HEK293 (cell line): Measurements from ENCODE around the gene COBL.

Experiments used
- CTCF ChIA-PET: fragments of 350-600 bp; formaldehyde crosslinking; extraction: SDS; loops from one replicate; lab custom pipeline; 2021; ENCODE audit warnings: antibody characterized with exemption; lab: Yijun Ruan, JAX
- POLR2A ChIA-PET: fragments of 300-600 bp; formaldehyde crosslinking; extraction: SDS; loops from one replicate; lab custom pipeline; 2020; ENCODE audit warnings: antibody characterized with exemption, inconsistent platforms; lab: Yijun Ruan, JAX
- H3K27ac ChIP-seq: fragments of 200-500 bp; sonication (Bioruptor generic); 2 replicates; pipeline ENCODE4 v1.5.1; 2014; ENCODE audit warnings: low read depth, low read length, control low read depth, inconsistent platforms; ENCODE audit errors: extremely low read depth
- H3K36me3 ChIP-seq, 2 experiments: fragments of 200-500 bp in 1 of 2; sonication (Bioruptor generic) in 1 of 2; 1 replicate in 1 of 2; 2 replicates in 1 of 2; pipeline ENCODE4 v1.5.1; 2014 to 2017; ENCODE audit warnings: inconsistent platforms in 2 of 2, low read length in 2 of 2; ENCODE audit not compliant: control insufficient read depth in 2 of 2, insufficient read depth in 1 of 2
- H3K4me1 ChIP-seq: fragments of 200-500 bp; sonication (Bioruptor generic); 2 replicates; pipeline ENCODE4 v1.5.1; 2014; ENCODE audit warnings: mild to moderate bottlenecking, low read length, inconsistent platforms; ENCODE audit not compliant: control insufficient read depth, insufficient read depth
- H3K4me3 ChIP-seq: 2 replicates; pipeline ENCODE4 v1.5.1; 2011; ENCODE audit warnings: low read depth, mild to moderate bottlenecking, control low read depth, low read length, moderate library complexity
- H3K9me3 ChIP-seq: fragments of 200-500 bp; sonication (Bioruptor generic); 2 replicates; pipeline ENCODE4 v1.5.1; 2014; ENCODE audit warnings: low read depth, low read length, inconsistent platforms; ENCODE audit not compliant: control insufficient read depth, insufficient read depth
- FEZF1 ChIP-seq: fragments of 450-650 bp; formaldehyde crosslinking; IDR thresholded peaks from 2 replicates; pipeline ENCODE4 v1.5.1; 2016; ENCODE audit warnings: missing biosample characterization, missing genetic modification characterization
- HOXD13 ChIP-seq: sonication (generic); formaldehyde crosslinking; IDR thresholded peaks from 2 replicates; pipeline ENCODE4 v1.8.0; 2022; ENCODE audit warnings: missing genetic modification reagents, borderline replicate concordance
- RBAK ChIP-seq: fragments of 450-650 bp; formaldehyde crosslinking; IDR thresholded peaks from 2 replicates; pipeline ENCODE4 v1.5.1; 2016; ENCODE audit warnings: missing biosample characterization, missing genetic modification characterization
- SETDB1 ChIP-seq: IDR thresholded peaks from one replicate; pipeline ENCODE4 v1.6.1; 2017; ENCODE audit warnings: mild to moderate bottlenecking, low read length, moderate library complexity, mixed read lengths; ENCODE audit not compliant: insufficient read length
- WT1 ChIP-seq: fragments of 450-650 bp; formaldehyde crosslinking; IDR thresholded peaks from 2 replicates; pipeline ENCODE4 v1.5.1; 2016; ENCODE audit warnings: missing biosample characterization, missing genetic modification characterization
- ZBTB7A ChIP-seq: fragments of 450-650 bp; formaldehyde crosslinking; IDR thresholded peaks from 2 replicates; pipeline ENCODE4 v1.5.1; 2016; ENCODE audit warnings: low read depth, missing biosample characterization, missing genetic modification characterization
- ZNF10 ChIP-seq: fragments of 450-650 bp; formaldehyde crosslinking; IDR thresholded peaks from 2 replicates; pipeline ENCODE4 v1.5.1; 2017; ENCODE audit warnings: missing biosample characterization, missing genetic modification characterization
- ZNF157 ChIP-seq: fragments of 450-650 bp; formaldehyde crosslinking; IDR thresholded peaks from 2 replicates; pipeline ENCODE4 v1.5.1; 2016; ENCODE audit warnings: missing biosample characterization, missing genetic modification characterization
- ZNF174 ChIP-seq: fragments of 450-650 bp; formaldehyde crosslinking; IDR thresholded peaks from 2 replicates; pipeline ENCODE4 v1.5.0; 2017; ENCODE audit warnings: missing biosample characterization, mild to moderate bottlenecking, missing genetic modification characterization
- ZNF24 ChIP-seq: fragments of 450-650 bp; formaldehyde crosslinking; IDR thresholded peaks from 2 replicates; pipeline ENCODE4 v1.5.1; 2016; ENCODE audit warnings: missing biosample characterization, missing genetic modification characterization
- ZNF664 ChIP-seq: fragments of 450-650 bp; formaldehyde crosslinking; IDR thresholded peaks from 2 replicates; pipeline ENCODE4 v1.5.1; 2016; ENCODE audit warnings: missing biosample characterization, missing genetic modification characterization
- ZNF76 ChIP-seq: fragments of 450-650 bp; formaldehyde crosslinking; IDR thresholded peaks from 2 replicates; pipeline ENCODE4; 2016; ENCODE audit warnings: low read depth, missing biosample characterization, missing genetic modification characterization, borderline replicate concordance
- ZNF776 ChIP-seq: fragments of 450-650 bp; formaldehyde crosslinking; IDR thresholded peaks from 2 replicates; pipeline ENCODE4 v1.5.0; 2017; ENCODE audit warnings: missing biosample characterization, missing genetic modification characterization, borderline replicate concordance
- TF ChIP-seq, protein P1 (sequence below): fragments of 450-650 bp; formaldehyde crosslinking; IDR thresholded peaks from 2 replicates; pipeline ENCODE4 v1.5.1; 2016; ENCODE audit warnings: missing biosample characterization, missing genetic modification characterization
- TF ChIP-seq, protein P2 (sequence below): fragments of 450-650 bp; formaldehyde crosslinking; IDR thresholded peaks from 2 replicates; pipeline ENCODE4 v1.5.1; 2017; ENCODE audit warnings: missing biosample characterization, mild to moderate bottlenecking, missing genetic modification characterization, moderate library complexity
- TF ChIP-seq, protein P3 (sequence below): fragments of 450-650 bp; formaldehyde crosslinking; IDR thresholded peaks from 2 replicates; pipeline ENCODE4 v1.5.1; 2016; ENCODE audit warnings: missing biosample characterization, missing genetic modification characterization, borderline replicate concordance
- TF ChIP-seq, protein P4 (sequence below): fragments of 450-650 bp; formaldehyde crosslinking; IDR thresholded peaks from 2 replicates; pipeline ENCODE4 v1.5.1; 2016; ENCODE audit warnings: missing biosample characterization, missing genetic modification characterization
- TF ChIP-seq, protein P5 (sequence below): fragments of 450-650 bp; formaldehyde crosslinking; IDR thresholded peaks from 2 replicates; pipeline ENCODE4 v1.5.1; 2016; ENCODE audit warnings: missing biosample characterization, missing genetic modification characterization
- TF ChIP-seq, protein P6 (sequence below): fragments of 450-650 bp; formaldehyde crosslinking; IDR thresholded peaks from 2 replicates; pipeline ENCODE4 v1.5.1; 2017; ENCODE audit warnings: missing biosample characterization, missing genetic modification characterization

The COBL gene

DNA sequence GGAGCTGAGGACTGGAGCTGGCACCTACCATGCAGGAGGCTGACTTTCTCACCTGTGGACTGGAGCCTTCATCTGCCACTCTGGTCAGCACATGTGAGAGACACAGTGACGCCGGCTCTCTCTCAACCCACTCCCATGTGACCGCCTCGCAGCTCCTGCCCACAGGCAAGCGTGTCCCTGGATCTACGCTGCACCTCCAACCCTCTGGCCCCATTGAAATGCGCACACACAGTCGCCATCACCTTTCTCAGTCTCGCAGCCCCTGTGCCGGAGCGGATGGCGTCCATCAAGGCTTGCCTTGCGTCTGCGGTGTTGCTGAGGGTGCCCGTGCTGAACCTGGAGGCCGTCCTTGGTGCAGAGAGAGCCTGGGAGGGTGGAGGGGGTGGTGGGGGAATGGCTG is 291.7 kb downstream of the COBL start:
- POLR2A ChIA-PET, result no interaction called here
- no peak overlapping the region for H3K27ac ChIP-seq
- CTCF ChIA-PET, result no interaction called here
- no peak overlapping the region for H3K4me3 ChIP-seq
- H3K4me1 ChIP-seq, result no peaks in the 10 kb centered on the region
- no peaks in the 10 kb centered on the region for H3K9me3 ChIP-seq
- TF ChIP-seq ZNF174 (tag by site-specific recombination), result no peak
- TF ChIP-seq, protein P1, sequence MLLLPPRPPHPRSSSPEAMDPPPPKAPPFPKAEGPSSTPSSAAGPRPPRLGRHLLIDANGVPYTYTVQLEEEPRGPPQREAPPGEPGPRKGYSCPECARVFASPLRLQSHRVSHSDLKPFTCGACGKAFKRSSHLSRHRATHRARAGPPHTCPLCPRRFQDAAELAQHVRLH (tag by site-specific recombination), result no peak
- TF ChIP-seq, protein P2, sequence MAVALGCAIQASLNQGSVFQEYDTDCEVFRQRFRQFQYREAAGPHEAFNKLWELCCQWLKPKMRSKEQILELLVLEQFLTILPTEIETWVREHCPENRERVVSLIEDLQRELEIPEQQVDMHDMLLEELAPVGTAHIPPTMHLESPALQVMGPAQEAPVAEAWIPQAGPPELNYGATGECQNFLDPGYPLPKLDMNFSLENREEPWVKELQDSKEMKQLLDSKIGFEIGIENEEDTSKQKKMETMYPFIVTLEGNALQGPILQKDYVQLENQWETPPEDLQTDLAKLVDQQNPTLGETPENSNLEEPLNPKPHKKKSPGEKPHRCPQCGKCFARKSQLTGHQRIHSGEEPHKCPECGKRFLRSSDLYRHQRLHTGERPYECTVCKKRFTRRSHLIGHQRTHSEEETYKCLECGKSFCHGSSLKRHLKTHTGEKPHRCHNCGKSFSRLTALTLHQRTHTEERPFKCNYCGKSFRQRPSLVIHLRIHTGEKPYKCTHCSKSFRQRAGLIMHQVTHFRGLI (tag by site-specific recombination), result no peak
- TF ChIP-seq, protein P3, sequence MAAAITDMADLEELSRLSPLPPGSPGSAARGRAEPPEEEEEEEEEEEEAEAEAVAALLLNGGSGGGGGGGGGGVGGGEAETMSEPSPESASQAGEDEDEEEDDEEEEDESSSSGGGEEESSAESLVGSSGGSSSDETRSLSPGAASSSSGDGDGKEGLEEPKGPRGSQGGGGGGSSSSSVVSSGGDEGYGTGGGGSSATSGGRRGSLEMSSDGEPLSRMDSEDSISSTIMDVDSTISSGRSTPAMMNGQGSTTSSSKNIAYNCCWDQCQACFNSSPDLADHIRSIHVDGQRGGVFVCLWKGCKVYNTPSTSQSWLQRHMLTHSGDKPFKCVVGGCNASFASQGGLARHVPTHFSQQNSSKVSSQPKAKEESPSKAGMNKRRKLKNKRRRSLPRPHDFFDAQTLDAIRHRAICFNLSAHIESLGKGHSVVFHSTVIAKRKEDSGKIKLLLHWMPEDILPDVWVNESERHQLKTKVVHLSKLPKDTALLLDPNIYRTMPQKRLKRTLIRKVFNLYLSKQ (tag by site-specific recombination), result no peak
- no peak for TF ChIP-seq HOXD13 (CRISPR knock-in tag)
- TF ChIP-seq ZBTB7A (tag by site-specific recombination), result no peak
- H3K36me3 ChIP-seq, result peaks cover 0 to 31% of the 10 kb centered on the region in 2 experiments; a peak in 1 of 3 replicates

DNA sequence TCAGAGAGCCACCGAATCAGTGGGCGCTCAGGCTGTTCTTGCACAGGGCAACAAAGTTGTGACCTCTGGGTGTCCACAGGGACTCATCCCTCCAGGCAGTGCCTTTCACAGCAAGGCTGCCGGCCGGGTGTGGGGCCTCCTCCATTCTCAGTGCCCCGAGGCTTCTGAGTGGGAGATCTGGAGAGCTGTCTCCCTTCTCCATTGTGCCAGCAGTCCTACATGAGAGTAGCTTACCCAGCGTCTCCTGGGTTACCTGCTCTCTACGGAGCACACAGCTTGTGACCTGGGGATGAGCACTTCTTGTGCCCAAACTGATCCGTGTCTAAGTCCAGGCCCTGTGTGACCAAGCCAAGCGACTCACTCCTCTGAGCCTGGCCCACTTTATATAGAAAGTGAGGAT is 293.1 kb downstream of the COBL start:
- no peak for TF ChIP-seq WT1 (tag by site-specific recombination)
- TF ChIP-seq ZNF10, result no peak
- TF ChIP-seq RBAK (tag by site-specific recombination), result no peak
- no peak for TF ChIP-seq ZNF157 (tag by site-specific recombination)
- TF ChIP-seq FEZF1 (tag by site-specific recombination), result no peak
- TF ChIP-seq ZNF76 (tag by site-specific recombination), result no peak
- TF ChIP-seq, protein P4, sequence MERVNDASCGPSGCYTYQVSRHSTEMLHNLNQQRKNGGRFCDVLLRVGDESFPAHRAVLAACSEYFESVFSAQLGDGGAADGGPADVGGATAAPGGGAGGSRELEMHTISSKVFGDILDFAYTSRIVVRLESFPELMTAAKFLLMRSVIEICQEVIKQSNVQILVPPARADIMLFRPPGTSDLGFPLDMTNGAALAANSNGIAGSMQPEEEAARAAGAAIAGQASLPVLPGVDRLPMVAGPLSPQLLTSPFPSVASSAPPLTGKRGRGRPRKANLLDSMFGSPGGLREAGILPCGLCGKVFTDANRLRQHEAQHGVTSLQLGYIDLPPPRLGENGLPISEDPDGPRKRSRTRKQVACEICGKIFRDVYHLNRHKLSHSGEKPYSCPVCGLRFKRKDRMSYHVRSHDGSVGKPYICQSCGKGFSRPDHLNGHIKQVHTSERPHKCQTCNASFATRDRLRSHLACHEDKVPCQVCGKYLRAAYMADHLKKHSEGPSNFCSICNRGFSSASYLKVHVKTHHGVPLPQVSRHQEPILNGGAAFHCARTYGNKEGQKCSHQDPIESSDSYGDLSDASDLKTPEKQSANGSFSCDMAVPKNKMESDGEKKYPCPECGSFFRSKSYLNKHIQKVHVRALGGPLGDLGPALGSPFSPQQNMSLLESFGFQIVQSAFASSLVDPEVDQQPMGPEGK, result no peak
- TF ChIP-seq ZNF776 (tag by site-specific recombination), result no peak
- TF ChIP-seq ZNF664 (tag by site-specific recombination), result no peak
- TF ChIP-seq, protein P5, sequence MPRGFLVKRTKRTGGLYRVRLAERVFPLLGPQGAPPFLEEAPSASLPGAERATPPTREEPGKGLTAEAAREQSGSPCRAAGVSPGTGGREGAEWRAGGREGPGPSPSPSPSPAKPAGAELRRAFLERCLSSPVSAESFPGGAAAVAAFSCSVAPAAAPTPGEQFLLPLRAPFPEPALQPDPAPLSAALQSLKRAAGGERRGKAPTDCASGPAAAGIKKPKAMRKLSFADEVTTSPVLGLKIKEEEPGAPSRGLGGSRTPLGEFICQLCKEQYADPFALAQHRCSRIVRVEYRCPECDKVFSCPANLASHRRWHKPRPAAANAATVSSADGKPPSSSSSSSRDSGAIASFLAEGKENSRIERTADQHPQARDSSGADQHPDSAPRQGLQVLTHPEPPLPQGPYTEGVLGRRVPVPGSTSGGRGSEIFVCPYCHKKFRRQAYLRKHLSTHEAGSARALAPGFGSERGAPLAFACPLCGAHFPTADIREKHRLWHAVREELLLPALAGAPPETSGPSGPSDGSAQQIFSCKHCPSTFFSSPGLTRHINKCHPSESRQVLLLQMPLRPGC (tag by site-specific recombination), result no peak
- no peak for TF ChIP-seq SETDB1
- TF ChIP-seq ZNF24 (tag by site-specific recombination), result no peak
- TF ChIP-seq, protein P6, sequence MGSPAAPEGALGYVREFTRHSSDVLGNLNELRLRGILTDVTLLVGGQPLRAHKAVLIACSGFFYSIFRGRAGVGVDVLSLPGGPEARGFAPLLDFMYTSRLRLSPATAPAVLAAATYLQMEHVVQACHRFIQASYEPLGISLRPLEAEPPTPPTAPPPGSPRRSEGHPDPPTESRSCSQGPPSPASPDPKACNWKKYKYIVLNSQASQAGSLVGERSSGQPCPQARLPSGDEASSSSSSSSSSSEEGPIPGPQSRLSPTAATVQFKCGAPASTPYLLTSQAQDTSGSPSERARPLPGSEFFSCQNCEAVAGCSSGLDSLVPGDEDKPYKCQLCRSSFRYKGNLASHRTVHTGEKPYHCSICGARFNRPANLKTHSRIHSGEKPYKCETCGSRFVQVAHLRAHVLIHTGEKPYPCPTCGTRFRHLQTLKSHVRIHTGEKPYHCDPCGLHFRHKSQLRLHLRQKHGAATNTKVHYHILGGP, result no peak
- TF ChIP-seq, all 188 proteins: peak for 0
- Histone ChIP-seq H3K9me3 (no peaks in the 10 kb centered on the region), H3K27ac (no peak overlapping the region), H3K4me1 (no peaks in the 10 kb centered on the region), H3K4me3 (no peak overlapping the region), H3K36me3 (peaks cover 0 to 23% of the 10 kb centered on the region in 2 experiments; a peak in 1 of 3 replicates)
- ChIA-PET CTCF (no interaction called here), POLR2A (no interaction called here)
